ENCODE results near the gene MC4R.
"Not testable (repeated sequence)": the region's sequence is repeated elsewhere in the genome, so short reads cannot be mapped to it uniquely, and the experiment has no call there.

Gene MC4R

DNA sequence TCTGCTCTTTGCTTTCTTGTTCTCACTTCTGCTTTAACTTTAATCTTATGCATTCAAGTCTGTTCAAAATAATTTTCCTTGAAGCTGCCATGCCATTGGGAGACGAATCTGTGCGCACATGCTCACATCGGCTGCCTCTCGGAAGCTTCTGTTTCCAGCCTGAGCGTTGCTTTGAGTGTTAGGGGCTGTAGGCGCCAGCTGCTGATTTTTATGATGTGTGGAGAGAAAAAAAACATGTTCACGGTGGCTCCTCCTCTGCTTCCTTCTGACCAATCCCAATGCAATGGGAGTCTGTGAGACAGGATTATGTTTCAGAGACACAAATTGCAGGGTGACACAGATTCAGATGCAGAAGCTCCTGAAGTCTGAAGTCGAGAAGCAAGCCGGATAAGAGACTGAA, at the start of gene MC4R:
Gene MC4R (minus strand): TSS at position 180 of the 400 bp plus-strand sequence. CDS start 426 bp downstream, outside the sequence.
- peak; percentile 55 for DNase-seq (ENCODE audit: low spot score)

DNA sequence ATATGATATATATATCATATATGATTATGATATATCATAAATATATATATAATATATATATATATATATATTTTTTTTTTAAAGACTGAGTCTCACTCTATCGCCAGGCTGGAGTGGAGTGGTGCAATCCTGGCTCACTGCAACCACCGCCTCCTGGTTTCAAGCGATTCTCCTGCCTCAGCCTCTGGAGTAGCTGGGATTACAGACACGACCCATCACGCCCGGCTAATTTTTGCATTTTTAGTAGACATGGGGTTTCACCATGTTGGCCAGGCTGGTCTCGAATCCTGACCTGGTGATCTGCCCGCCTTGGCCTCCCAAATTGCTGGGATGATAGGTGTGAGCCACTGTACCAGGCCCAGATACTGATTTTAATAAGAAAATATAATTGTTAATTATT, 49.7 kb upstream of the MC4R start:
- DNase-seq (ENCODE audit: low spot score), result not testable (repeated sequence)

DNA sequence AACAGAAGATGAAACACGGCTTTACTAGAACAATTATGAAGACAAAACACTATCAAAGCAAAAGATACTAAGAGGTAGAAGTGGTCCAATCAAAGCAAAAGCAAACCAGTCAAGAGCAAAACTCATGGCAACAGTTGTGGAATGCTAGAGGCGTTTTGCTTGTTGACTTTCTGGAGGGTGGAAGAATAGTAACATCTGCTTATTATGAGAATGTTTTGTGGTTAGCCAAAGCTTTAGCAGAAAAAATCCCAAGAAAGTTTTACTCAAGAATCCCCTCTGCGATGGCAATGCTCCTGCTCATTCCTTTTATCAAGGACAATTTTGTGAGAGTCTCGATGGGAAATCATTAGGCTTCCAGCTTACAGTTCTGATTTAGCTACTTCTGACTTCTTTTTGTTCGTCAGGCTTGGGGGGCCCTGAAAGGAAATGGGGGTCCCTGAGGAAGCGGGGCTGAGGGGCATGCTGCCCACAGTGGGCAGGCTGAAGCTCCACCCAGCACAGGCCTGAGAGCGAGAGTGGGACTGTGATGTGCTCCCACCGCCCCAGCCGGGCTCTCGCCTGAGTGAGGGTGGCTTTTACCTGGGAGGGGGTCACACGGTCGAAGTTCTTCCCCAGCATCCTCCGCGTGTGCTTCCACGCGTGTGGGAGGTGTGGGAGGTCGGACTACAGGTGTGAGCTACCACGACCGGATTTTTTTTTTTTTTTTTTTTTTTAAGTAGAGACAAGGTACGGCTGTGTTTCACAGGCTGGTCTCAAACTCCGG, 49.0 kb upstream of the MC4R start:
- no peak for DNase-seq (ENCODE audit: low spot score)

DNA sequence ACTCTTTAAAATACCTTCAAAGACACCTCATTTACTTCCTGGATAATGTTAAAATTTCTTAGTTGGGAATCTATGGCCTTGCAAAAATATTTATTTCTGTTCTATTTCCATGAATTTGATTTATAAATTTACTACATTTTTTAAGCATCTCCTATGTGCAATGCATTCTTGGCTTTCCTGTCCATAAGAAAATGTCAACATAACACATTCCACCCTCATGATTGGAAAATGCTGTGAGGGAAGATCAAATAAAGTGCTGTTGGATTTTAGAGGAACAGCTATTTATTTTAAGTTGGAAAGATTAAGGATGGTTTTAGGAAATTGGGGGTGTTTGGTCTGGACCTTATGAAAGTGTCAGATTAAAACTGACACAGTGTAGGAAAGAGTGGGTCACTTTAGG, 45.4 kb upstream of the MC4R start:
- no peak for DNase-seq (ENCODE audit: low spot score)

DNA sequence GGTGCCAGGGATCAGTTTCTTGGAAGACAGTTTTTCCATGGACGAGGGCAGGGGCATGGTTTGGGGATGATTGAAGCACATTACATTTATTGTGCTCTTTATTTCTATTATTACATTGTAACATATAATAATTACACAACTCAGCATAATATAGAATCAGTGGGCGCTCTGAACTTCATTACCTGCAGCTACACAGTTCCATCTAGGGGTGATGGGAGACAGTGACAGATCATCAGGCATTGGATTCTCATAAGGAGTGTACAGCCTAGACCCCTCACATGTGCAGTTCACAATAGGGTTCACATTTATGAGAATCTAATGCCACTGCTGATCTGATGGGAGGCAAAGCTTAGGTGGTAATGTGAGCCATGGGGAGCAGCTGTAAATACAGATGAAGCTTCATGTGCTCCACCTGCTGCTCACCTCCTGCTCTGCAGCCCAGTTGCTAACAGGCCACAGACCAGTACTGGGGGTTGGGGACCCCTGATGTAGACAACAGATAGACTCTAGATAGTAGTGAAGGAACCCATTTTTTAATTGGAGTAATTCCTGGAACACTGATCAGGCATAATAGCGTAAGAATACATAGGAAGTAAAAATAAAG, 41.5 kb upstream of the MC4R start:
- DNase-seq (ENCODE audit: low spot score), result peak; percentile 46

DNA sequence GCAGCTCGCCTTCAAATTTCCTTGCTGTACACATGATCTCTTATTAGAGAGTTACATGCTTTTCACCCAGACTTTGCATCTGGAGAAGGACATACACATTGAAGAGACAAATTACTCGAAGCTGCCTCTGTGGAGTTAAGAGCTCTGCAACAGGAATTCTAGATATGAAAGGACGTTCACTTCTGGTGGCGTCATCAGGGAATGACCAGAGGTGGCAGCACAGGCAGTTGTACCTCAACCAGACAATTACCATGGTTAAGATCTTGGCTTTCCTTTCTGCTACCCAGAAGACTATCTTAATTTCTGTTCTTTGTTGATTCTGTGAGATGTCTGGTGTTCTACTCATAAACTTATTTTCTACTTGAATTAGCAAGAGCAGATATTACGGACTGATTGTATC, 39.1 kb upstream of the MC4R start:
- DNase-seq (ENCODE audit: low spot score), result no peak

DNA sequence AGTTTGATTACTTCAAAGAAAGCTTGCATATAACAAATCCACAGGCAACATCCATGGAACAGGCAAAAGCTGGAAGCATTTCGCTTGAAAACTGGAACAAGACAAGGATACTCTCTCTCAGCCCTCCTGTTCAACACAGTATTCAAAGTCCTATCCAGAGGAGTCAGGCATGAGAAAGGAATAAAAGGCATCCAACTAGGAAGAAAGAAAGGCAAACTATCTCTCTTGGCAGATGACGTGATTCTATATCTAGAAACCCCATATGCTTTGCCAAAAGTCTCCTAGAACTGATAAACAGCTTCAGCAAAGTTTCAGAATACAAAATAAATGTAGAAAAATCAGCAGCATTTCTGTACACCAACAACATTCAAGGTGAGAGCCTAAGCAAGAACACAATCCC, 34.1 kb upstream of the MC4R start:
- DNase-seq (ENCODE audit: low spot score), result no peak

DNA sequence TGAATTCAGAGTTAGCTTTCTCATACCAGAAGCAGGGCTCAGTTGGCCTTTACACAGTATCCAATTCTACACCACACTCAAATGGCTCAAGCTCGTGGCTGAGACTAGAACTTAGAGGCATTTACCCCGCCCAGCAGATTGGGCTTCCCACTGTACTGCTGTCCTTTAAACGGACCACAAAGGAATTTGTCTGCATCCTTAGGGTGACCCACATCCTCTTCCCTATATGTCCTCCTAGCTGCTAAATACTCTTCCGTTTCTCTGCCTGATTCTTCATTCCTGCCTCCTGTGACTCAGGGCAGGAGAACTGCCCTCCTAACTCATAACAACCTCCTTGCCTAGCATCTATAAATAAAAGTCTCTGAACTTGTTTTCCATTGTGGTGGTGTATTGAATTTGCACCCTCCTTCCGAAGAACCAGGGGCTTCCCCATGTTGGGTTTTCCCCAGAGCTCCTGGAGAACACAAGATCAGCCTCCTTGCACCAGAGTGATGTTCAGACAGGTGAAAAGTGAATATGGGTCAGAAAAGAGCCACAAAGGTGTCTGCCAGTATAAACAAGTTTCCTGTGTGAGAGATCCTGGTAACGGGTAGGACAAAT, 32.0 kb upstream of the MC4R start:
- no peak for DNase-seq (ENCODE audit: low spot score)

DNA sequence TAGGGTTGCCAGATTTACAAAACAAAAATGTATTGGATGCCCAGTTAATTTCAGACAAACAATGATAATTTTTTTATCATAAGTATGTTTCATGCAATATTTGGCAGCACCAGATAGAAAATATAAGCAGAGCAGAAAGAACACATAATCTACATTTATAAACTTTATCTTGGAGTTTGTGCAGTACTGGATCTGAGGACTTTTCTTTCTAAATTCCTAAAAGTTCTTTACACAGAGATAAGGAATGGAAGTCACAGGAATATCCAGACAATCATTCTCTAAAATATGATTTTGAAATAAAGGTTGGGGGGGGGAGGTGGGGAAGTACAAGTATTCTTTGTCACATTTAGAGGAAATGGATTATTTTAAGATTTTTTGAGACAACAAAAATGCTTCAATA, 28.8 kb upstream of the MC4R start:
- DNase-seq (ENCODE audit: low spot score), result no peak

DNA sequence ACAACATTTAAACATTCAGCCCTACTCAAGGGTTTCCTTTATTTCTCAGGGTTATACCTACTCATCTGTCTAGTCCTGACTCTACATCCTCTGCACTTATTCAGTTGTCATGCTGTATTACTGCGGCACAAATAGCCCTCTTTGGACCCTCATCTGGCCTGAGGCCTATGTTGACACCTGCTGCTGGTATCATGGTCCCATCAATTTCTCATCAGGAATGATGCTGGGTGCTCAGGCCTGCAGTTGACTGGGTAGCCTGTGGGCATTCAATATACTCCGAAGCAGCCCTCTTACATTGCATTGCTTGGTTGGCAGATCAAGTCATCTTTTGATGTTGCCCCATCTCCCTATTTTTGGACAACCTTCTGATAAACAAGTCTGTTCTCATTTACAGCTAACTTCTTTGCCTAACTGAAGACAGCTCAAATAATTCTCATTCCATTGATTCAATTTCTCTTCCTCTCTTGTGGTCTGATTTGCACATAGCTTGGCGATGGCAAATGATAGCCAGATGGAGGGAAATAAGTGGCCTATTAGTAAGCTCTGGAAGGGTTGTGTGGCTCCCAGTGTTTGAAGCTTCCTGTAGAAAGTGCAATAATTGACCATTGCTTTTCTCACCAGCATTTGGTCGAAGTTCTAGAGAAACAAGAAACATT, 19.1 kb upstream of the MC4R start:
- no peak for DNase-seq (ENCODE audit: low spot score)

DNA sequence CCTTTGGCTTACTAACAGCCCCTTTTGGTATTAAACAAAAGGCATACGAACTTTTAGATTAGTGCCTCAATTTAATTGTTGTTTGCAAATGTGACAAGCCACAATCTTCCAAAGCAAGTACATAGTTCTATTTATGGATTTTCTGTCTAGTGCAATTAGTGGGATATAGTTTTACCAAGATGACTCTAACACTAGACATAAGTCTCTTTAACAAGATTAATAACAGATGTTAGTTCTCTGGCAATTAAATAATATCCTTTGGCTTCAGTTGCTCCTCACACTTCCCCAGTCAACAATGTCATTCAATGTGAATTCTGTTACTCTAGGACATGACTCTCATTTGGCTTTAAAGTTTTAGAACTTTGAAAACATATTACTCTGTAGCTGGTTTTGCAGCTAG, 16.7 kb upstream of the MC4R start:
- DNase-seq (ENCODE audit: low spot score), result no peak

DNA sequence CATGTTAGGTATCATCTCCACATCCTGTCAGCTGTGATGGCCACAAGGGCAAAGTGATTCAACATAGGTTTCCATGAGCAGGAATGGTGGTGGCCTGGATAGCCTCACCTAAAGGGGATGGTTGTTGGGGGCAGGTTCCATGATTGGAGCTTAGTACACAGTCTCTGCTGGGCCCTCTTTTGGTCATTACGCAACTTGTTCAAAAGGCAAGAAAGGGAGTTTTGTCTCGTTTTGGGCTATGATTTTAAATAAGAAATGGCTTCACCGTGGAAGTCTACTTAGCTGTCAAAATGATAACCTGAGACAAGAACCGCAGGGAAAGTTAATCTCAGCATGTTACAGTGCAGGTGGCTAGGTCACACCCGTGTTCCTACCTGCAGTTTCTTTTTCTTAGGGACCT, 13.1 kb upstream of the MC4R start:
- no peak for DNase-seq (ENCODE audit: low spot score)

DNA sequence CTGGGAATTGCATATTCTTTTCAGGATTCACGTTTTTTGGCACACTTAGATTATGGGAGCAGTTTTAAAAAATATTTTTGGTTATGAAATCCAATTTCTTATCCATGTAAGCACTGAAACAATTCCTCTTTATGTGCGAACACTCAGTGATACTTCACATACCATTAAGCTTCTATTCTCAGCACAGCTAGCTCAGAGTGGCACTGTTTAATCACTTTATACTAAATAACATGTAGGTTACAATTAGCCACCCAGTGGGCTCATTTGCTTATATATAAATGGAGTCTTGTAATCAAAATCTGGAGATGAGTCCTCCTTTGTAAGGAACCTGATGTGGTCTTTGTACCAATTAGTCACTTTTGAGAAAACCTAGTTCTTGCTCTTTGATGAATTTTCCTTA, 11.3 kb upstream of the MC4R start:
- DNase-seq (ENCODE audit: low spot score), result no peak

DNA sequence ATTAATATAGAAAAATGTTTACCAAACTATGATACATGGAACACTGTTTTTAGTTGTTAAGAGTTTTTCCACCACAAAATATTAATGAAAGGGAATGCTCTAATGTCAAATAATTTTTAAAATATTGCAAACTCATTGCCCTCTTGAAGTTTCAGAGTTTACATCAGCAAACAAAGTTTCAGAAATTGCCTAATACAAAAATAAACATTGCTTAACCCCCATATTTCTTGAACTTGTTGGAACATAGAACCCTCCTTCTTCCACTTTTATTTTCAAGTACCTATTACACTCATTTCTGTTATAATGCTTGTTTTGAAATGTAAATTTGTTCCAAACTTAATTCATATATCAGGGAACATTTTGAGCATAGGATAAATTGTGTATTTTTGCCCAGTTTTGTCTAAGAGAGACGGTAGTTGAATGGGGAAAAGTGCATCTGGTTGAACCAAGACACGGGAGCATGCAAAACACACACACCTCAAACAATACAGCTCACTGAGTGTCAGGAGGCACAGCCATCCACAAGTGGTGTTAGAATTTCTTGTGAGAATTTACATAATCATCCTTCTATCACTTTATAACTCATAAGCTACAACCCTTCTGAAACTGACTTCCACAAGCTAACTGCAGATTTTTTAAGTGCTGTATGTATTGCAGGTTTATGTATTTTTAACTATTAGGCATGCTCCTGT, 5.3 kb upstream of the MC4R start:
- no peak for DNase-seq (ENCODE audit: low spot score)

DNA sequence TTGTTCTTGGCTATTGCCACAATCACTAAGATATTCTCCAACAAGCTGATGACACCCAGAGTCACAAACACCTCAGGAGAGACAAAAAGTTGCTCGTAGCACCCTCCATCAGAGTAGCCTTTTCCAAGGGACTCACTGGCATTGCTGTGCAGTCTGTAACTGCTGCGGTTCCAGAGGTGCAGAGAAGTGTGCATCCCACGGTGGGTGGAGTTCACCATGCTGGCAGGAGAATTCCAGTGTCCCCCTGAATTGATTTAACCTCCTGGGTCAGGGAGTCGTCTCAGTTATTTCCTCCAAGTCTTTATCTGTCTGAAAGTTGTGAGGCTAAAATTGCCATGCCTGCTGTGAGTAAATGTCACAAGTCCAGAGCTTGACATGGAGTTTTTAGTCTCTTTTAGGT, 443 bp downstream of the MC4R start:
- no peak for DNase-seq (ENCODE audit: low spot score)

DNA sequence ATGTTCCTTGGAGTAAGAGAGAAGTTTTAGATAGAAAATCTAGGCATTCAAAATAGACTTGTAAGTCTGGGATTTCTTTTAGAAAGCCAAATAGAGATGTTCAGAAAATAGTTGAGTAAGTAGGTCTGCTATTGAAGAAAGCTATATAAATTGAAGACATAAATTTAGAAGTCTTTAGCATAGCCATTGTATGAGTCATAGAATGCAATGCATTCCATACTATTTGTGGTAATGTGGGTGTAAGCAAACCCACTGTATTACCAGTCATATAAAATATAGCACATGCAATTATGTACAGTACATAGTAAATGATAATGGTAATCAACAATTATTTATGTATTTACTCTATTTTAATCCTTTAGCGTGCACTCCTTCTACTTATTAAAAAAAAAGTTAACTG, 14.1 kb downstream of the MC4R start:
- no peak for DNase-seq (ENCODE audit: low spot score)

DNA sequence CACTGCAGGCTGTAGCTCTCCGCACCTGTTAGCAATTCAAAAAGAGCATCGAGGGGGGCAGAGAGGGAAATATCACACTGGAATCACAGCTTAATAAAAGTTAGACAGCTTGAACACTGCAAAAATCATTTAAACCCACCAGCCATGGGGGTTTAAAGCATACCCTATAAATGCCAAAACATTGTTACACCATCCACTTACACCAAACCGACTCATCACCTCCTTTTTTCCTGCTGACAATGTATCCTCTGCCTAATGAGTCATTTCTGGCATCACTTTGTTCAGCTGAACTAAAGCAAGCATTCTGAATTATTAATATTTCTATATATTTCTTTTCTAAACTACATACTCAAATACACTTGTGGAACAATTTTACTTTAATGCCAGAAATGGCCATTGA, 21.6 kb downstream of the MC4R start:
- no peak for DNase-seq (ENCODE audit: low spot score)

DNA sequence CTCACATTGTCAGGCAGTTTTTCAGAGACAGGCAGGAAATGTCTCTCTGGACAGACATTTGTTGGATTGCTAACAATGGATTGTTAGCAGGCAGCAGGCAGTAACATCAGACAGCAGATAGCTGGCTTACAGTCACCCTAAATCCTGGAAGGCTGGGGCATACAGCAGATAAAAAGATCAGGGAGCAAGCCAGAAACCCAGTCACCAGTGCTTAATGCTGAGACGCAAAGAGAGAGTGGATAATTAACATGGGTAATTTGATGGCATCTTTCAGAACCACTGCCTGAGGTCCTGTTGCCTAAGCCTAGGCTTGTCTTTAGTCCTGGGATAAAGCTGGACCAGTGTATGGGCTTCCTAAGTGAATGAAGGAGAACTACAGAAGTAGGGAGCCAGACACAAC, 22.4 kb downstream of the MC4R start:
- DNase-seq (ENCODE audit: low spot score), result no peak

DNA sequence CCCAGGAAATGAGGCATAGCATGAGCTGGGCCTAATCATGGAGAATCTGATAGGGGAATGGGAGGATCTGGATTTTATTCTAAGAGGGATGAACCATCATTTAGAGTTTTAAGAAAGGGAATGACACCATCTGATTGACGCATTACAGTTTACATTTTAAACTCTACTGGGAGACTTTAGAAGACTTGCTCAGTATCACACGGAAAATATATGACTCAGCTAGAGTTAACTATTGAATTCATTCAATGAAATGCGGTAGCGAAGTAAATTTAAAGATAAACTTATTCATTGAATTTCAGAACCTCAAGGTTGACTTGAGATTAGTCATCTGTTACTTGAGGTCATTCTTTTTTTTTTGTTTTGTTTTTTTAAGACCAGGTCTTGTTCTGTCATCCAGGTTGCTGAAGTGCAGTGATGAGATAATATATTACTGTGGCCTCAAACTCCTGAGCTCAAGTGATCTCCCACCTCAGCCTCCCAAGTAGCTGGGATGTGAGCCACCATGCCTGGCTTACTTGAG, 25.0 kb downstream of the MC4R start:
- DNase-seq (ENCODE audit: low spot score), result no peak

DNA sequence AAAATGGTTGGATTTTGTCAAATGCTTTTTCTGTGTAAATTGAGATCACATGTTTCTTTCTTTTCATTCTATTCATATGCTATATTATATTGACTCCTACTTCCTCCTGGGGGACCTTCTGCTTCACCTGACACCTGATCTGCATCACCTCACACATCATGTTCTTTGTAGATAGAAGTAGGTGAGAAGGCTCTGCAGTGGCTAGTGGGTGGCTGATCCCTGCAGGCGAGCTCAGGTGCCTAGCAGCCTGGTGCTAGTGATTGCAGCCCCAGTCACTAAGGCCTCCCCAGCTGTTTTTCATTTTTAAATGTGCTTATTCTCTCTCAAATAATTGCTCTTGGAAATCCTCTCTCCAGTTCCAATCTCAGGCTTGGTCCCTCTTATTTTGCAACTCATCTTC, 33.6 kb downstream of the MC4R start:
- DNase-seq (ENCODE audit: low spot score), result no peak

DNA sequence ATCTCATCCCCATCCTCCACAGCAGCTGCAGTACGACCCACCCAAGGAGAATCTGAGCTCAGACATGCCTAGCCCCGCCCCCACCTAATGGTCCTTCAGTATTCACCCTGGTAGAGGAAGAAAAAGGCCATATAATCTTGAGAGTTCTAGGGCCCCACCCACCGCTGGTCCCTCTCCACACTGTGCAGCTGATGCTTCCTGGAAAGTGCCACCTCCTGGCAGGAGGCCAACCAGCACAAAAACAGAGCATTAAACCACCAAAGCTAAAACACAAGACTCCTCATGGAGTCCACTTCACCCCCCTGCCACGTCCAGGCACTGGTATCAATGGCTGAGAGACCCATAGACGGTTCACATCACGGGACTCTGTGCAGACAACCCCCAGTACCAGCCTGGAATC, 40.7 kb downstream of the MC4R start:
- DNase-seq (ENCODE audit: low spot score), result no peak

DNA sequence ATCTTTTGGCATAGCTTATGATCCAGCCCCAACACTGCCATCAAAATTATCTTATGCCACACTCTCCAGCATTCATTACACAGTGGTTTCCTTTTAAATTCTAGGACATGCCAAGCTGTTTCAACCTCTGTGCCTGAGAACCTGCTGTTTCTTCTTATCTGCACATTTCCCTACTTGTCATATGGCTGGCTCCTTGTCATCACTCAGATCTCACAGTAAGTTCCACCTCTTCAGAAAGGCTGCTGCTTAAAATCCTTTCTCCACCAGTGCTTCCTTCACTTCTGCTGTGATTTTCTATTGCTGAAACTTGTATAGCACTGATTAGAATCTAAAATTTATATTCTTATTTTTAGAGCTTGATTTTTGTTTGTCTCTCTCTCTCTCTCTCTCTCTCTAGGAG, 43.4 kb downstream of the MC4R start:
- no peak for DNase-seq (ENCODE audit: low spot score)
